Gastrocnemius medialis (tissue), 4 donors: ENCODE measurements around the gene SP140L. TPM values are rescaled to one million over a fixed set of nuclear protein-coding genes. Genes with fewer than 3 reads are reported as not detected.
A peak's percentile ranks its signal among the peaks of the same experiment; 100 is the strongest.

Experiments used
- ATAC-seq, 2 donors: fragments of 150-250 bp; one replicate each; pipeline ENCODE4 v1.9.1; 2016
- DNase-seq, 2 donors: peaks; one replicate each; pipeline ENCODE4 v3.0.0-alpha.2; 2019
- H3K27ac ChIP-seq, 4 donors: fragments of 200-600 bp; sonication (generic); 1 replicate in 1 of 4; 2 replicates in 3 of 4; pipeline ENCODE4 v1.5.1; 2016 to 2018; ENCODE audit warnings: mild to moderate bottlenecking in 2 of 4, moderate library complexity in 1 of 4
- H3K27me3 ChIP-seq, 3 donors: fragments of 200-600 bp; sonication (generic) in 2 of 3; 1 replicate in 1 of 3; 2 replicates in 2 of 3; pipeline versions ENCODE4 v1.5.1 to v1.6.0; 2016 to 2019; ENCODE audit warnings: mild to moderate bottlenecking in 1 of 3, moderate library complexity in 1 of 3
- H3K36me3 ChIP-seq, 2 donors: fragments of 200-600 bp; sonication (generic) in 1 of 2; one replicate each; pipeline ENCODE4 v1.5.1; 2017 to 2018
- H3K4me1 ChIP-seq, 2 donors: fragments of 200-600 bp; sonication (generic) in 1 of 2; one replicate each; pipeline ENCODE4 v1.5.1; 2016 to 2017; ENCODE audit warnings: mild to moderate bottlenecking in 2 of 2
- H3K4me3 ChIP-seq, 4 donors: fragments of 200-600 bp; sonication (generic) in 3 of 4; 1 replicate in 1 of 4; 2 replicates in 3 of 4; pipeline ENCODE4 v1.5.1; 2016 to 2019; ENCODE audit warnings: mild to moderate bottlenecking in 2 of 4
- H3K9me3 ChIP-seq, 3 donors: fragments of 200-600 bp; sonication (generic) in 2 of 3; 1 replicate in 1 of 3; 2 replicates in 2 of 3; pipeline ENCODE4 v1.5.1; 2016 to 2019
- CTCF ChIP-seq, 5 experiments: fragments of 450-650 bp in 3 of 5; fragments of 200-600 bp in 2 of 5; sonication (generic) in 2 of 5; IDR thresholded peaks in 4 of 5; conservative IDR thresholded peaks in 1 of 5; 1 replicate in 4 of 5; 2 replicates in 1 of 5; pipeline ENCODE4 v1.5.1; 2016 to 2019; ENCODE audit warnings: antibody characterized with exemption in 5 of 5, mild to moderate bottlenecking in 3 of 5, moderate library complexity in 3 of 5
- POLR2A ChIP-seq, 2 donors: fragments of 450-650 bp; IDR thresholded peaks; one replicate each; pipeline ENCODE4 v1.6.1; 2017; ENCODE audit warnings: antibody characterized with exemption in 2 of 2, mild to moderate bottlenecking in 2 of 2, moderate library complexity in 2 of 2
- in situ Hi-C, 4 donors: fragments of 200-750 bp; cut with MboI; loops; one replicate each; pipeline versions ENCODE4 v1.15.0 to v1.8.0; 2017; ENCODE audit warnings: low sequenced_read_pairs in 4 of 4
- intact Hi-C: fragments of 100-400 bp; cut with DNase I; formaldehyde crosslinking; loops from one replicate; pipeline ENCODE4 v1.15.1; 2023; ENCODE audit warnings: low total_unique reads
- total RNA-seq, 4 donors: library from RNA; depleted of rRNA; stranded (reverse); fragments of >200 nt; gene quantifications; one replicate each; pipeline versions ENCODE4 v1.1.0 to v1.2.3, GENCODE V29; 2016

Gene SP140L
- total RNA-seq, 4 donors from 2014 or later = 2.2 to 13.5 (median 3.8) TPM

- in situ Hi-C loops (no loop called here), intact Hi-C loops (no loop called here)
- H3K4me3 ChIP-seq = no peak overlapping the region
- H3K36me3 ChIP-seq = no peaks in the 10 kb centered on the region
- DNase-seq = no peak
- TF ChIP-seq CTCF (IDR thresholded peaks at IDR 0.05 in 4 of 5, conservative IDR thresholded peaks at IDR 0.05 in 1 of 5) = no peak
- TF ChIP-seq POLR2A (IDR thresholded peaks at IDR 0.05) = no peak
- peaks cover 0 to 11% of the 10 kb centered on the region in 2 donors for H3K4me1 ChIP-seq
- H3K9me3 ChIP-seq = no peaks in the 10 kb centered on the region
- H3K27ac ChIP-seq = no peak overlapping the region
- H3K27me3 ChIP-seq = no peaks in the 10 kb centered on the region
- ATAC-seq = no peak
These were observed 3.4 kb upstream of the SP140L start for GRCh38 chr2:230323385-230324106.

- Histone ChIP-seq H3K9me3 (no peaks in the 10 kb centered on the region), H3K36me3 (no peaks in the 10 kb centered on the region), H3K27ac (no peak overlapping the region), H3K4me1 (peaks cover 0 to 16% of the 10 kb centered on the region in 2 donors), H3K4me3 (no peak overlapping the region), H3K27me3 (no peaks in the 10 kb centered on the region)
- no peak for TF ChIP-seq POLR2A (IDR thresholded peaks at IDR 0.05)
- no peak for TF ChIP-seq CTCF (IDR thresholded peaks at IDR 0.05 in 4 of 5, conservative IDR thresholded peaks at IDR 0.05 in 1 of 5)
- intact Hi-C loops = no loop called here
- DNase-seq (no peak), ATAC-seq (no peak)
- in situ Hi-C loops = no loop called here
These were observed 2.5 kb upstream of the SP140L start for GRCh38 chr2:230324503-230324902.

DNA sequence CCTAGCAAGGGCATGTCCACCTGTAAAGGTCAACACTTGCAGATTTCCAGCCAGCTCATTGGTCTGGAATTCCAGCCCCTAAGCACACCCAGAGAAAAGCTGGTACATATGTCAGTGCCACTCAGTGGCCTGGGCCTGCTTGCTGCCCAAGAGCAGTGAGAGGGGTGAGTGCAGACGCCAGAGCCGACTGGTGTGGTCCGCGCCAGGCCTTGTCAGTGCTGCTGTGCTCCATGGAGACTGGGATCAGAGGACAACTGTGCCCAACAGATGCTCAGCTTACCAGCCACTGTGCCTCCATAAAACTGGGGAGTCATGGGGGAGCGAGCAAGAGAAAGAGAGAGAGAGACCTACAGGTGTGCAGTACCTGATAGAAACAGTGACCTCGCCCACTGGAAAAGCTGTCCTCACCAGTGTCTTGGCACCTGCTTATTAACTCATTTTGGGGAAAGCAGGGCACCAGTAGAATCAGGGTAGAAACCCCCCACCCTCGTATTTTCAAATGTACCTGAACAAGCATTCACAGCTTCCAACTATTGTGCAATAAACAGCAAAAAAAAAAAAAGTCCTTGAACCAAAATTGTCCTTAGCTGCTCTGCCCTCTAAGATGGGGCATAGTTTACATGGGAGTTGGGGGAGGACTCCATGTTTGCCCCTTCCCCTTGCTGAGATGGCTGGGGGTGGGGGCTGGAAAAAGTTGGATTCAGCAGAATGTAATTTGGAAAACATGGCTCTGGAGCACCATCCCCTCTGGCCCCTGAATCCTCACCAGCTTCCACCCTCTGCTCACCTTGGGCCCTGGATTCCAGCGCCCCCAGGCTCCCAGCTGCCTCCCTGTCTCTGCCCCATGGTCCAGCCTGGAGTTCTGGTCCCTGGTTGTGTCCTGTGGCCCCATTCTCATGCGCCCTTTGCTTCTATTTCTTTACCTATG, 1.4 kb upstream of the SP140L start:
- Histone ChIP-seq H3K36me3 (no peaks in the 10 kb centered on the region), H3K27ac (no peak overlapping the region), H3K9me3 (no peaks in the 10 kb centered on the region), H3K27me3 (no peaks in the 10 kb centered on the region), H3K4me1 (peaks cover 5 to 23% of the 10 kb centered on the region in 2 donors), H3K4me3 (no peak overlapping the region)
- intact Hi-C loops (loop anchor here (5.0 kb wide), 1 partner anchor 92 kb away; the partner anchor contains the start of gene SP100), in situ Hi-C loops (no loop called here)
- DNase-seq (no peak), ATAC-seq (no peak)
- TF ChIP-seq POLR2A (IDR thresholded peaks at IDR 0.05) = no peak
- no peak for TF ChIP-seq CTCF (IDR thresholded peaks at IDR 0.05 in 4 of 5, conservative IDR thresholded peaks at IDR 0.05 in 1 of 5)

GRCh38 chr2:230327418-230328154, 593 bp downstream of the SP140L start:
- peaks cover 5 to 26% of the 10 kb centered on the region in 2 donors for H3K4me1 ChIP-seq
- TF ChIP-seq POLR2A (IDR thresholded peaks at IDR 0.05) (no peak), CTCF (IDR thresholded peaks at IDR 0.05 in 4 of 5, conservative IDR thresholded peaks at IDR 0.05 in 1 of 5) (no peak)
- peak overlapping the region; percentile 54 to 77 (median 70) for H3K27ac ChIP-seq
- intact Hi-C loops (loop anchor here (5.0 kb wide), 1 partner anchor 90 kb away; the partner anchor contains the start of gene SP100), in situ Hi-C loops (no loop called here)
- H3K4me3 ChIP-seq = peak overlapping the region; percentile 44 to 70 (median 53)
- no peaks in the 10 kb centered on the region for H3K36me3 ChIP-seq
- no peaks in the 10 kb centered on the region for H3K27me3 ChIP-seq
- DNase-seq = no peak
- peak; percentile 15 to 53 for ATAC-seq
- H3K9me3 ChIP-seq = no peaks in the 10 kb centered on the region
